ENCODE results near the gene PRR19.

The PRR19 gene

GRCh38 chr19:42313096-42313839 is 11.3 kb downstream of the PRR19 start, which contains the start of gene TMEM145:
TMEM145 (plus strand) TSS chr19:42313309; CDS start chr19:42313377, 68 bp downstream.
- no peak for FAIRE-seq

DNA sequence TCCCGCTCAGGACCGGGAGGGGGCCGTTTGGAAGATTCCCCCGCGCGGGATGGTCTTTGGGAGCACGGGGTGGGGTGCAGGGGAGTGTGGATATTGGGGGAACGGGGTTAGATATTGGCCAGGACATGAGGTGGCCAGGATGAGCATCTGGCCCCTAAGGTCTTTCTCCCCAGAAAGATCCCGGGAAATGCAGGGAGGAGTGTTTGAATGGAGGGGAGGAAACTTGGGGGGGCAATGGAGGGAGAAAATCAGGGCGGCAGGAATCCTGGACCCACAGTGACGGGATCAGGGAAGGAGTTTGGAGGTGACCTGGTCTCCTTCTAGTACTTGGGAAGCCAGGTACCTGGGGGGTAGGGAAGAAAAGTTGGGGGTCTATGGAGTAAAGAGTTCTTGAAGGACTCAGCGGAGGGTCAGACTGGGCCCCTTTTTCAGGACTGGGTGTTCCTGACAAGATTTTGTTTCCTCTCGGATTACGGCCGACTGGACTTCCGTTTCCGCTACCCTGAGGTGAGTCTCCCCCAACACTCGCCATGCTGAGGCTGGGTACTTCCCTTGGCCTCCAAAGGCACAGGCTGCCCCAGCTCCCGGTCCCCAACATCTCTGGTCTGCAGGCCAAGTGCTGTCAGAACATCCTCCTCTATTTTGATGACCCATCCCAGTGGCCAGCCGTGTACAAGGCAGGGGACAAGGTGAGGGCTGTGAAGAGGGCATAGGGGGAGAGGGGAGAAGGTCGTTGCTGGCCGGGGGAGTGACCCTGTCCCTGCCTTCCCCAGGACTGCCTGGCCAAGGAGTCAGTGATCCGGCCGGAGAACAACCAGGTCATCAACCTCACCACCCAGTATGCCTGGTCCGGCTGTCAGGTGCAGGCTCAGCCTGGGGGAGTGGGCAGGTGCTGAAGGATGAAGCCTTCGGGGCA is 12.2 kb downstream of the PRR19 start:
- TF ChIP-seq POLR2A (IDR thresholded peaks at IDR 0.05; ENCODE audit: low read depth, low read length): no peak
- no peak for TF ChIP-seq TAF1 (IDR thresholded peaks at IDR 0.05; ENCODE audit: borderline replicate concordance, low read depth, low read length)
- no peak for TF ChIP-seq POLR2AphosphoS5 (IDR thresholded peaks at IDR 0.05; ENCODE audit: low read depth, low read length)
- FAIRE-seq (no peak), DNase-seq (ENCODE audit: insufficient read length) (no peak)

More at GRCh38 chr19:42313096-42313839, 11.3 kb downstream of the PRR19 start, which contains the start of gene TMEM145:
- TF ChIP-seq TAF1 (IDR thresholded peaks at IDR 0.05; ENCODE audit: borderline replicate concordance, low read depth, low read length) (no peak), POLR2AphosphoS5 (IDR thresholded peaks at IDR 0.05; ENCODE audit: low read depth, low read length) (no peak), POLR2A (IDR thresholded peaks at IDR 0.05; ENCODE audit: low read depth, low read length) (no peak)
- peak; percentile 69 for DNase-seq (ENCODE audit: insufficient read length)

GRCh38 chr19:42315024-42315423 is 13.1 kb downstream of the PRR19 start:
- FAIRE-seq: no peak
- TF ChIP-seq TAF1 (IDR thresholded peaks at IDR 0.05; ENCODE audit: borderline replicate concordance, low read depth, low read length): no peak
- no peak for TF ChIP-seq POLR2AphosphoS5 (IDR thresholded peaks at IDR 0.05; ENCODE audit: low read depth, low read length)
- TF ChIP-seq POLR2A (IDR thresholded peaks at IDR 0.05; ENCODE audit: low read depth, low read length): no peak
- DNase-seq (ENCODE audit: insufficient read length): no peak

GRCh38 chr19:42316223-42317211 is 14.6 kb downstream of the PRR19 start:
- TF ChIP-seq TAF1 (IDR thresholded peaks at IDR 0.05; ENCODE audit: borderline replicate concordance, low read depth, low read length): no peak
- TF ChIP-seq POLR2A (IDR thresholded peaks at IDR 0.05; ENCODE audit: low read depth, low read length): peak; percentile 41; the same call in 1 of the 2 replicates
- FAIRE-seq (peak; percentile 92), DNase-seq (ENCODE audit: insufficient read length) (peak; percentile 65)

DNA sequence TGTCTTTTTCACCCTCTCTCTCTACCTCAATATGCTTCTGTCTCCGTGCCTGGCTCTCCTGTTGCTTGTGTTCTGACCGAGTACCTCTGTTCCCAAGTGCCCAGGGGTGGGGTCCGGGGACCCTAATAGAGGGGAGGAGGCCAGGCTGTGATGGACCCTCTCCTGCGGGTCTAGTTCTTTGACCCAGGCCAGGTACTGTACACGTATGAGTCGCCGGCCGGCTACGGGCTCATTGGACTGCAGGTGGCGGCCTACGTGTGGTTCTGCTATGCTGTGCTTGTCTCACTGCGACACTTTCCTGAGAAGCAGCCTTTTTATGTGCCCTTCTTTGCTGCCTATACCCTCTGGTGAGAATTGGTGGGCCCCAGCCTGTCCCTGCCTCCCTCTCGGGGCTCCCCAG is 15.6 kb downstream of the PRR19 start:
- no peak for TF ChIP-seq POLR2AphosphoS5 (IDR thresholded peaks at IDR 0.05; ENCODE audit: low read depth, low read length)
- TF ChIP-seq POLR2A (IDR thresholded peaks at IDR 0.05; ENCODE audit: low read depth, low read length): no peak
- TF ChIP-seq TAF1 (IDR thresholded peaks at IDR 0.05; ENCODE audit: borderline replicate concordance, low read depth, low read length): no peak
- FAIRE-seq (peak; percentile 40), DNase-seq (ENCODE audit: insufficient read length) (no peak)

DNA sequence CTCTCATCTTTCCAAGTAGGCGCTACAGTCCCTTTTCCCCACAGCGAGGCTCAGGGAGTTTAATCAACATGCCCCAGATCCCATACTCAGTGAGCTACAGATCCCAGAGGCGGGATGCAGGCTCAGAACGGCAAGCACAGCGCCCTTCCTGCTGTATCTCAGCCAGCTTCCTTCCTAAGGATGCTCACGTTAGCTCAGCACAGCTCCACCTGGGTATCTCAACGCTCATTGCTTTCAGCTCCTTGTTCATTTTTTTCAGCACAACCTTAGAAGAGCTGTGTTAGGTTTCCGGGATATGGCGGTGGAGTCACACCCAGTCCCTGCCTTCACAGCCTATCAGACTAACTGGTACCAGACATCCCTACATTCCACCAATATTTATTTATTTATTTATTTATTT is 20.4 kb downstream of the PRR19 start:
- no peak for DNase-seq (ENCODE audit: insufficient read length)
- TF ChIP-seq TAF1 (IDR thresholded peaks at IDR 0.05; ENCODE audit: borderline replicate concordance, low read depth, low read length): no peak
- no peak for TF ChIP-seq POLR2AphosphoS5 (IDR thresholded peaks at IDR 0.05; ENCODE audit: low read depth, low read length)
- TF ChIP-seq POLR2A (IDR thresholded peaks at IDR 0.05; ENCODE audit: low read depth, low read length): no peak
- FAIRE-seq: no peak

- DNase-seq (ENCODE audit: insufficient read length) (no peak), FAIRE-seq (no peak)
- no peak for TF ChIP-seq POLR2AphosphoS5 (IDR thresholded peaks at IDR 0.05; ENCODE audit: low read depth, low read length)
- TF ChIP-seq POLR2A (IDR thresholded peaks at IDR 0.05; ENCODE audit: low read depth, low read length): no peak
- TF ChIP-seq TAF1 (IDR thresholded peaks at IDR 0.05; ENCODE audit: borderline replicate concordance, low read depth, low read length): no peak
Observed at GRCh38 chr19:42323473-42323851, 21.5 kb downstream of the PRR19 start.

- FAIRE-seq (no peak), DNase-seq (ENCODE audit: insufficient read length) (no peak)
- TF ChIP-seq TAF1 (IDR thresholded peaks at IDR 0.05; ENCODE audit: borderline replicate concordance, low read depth, low read length) (no peak), POLR2A (IDR thresholded peaks at IDR 0.05; ENCODE audit: low read depth, low read length) (no peak), POLR2AphosphoS5 (IDR thresholded peaks at IDR 0.05; ENCODE audit: low read depth, low read length) (no peak)
Observed at GRCh38 chr19:42323852-42324654, 22.1 kb downstream of the PRR19 start.

- no peak for TF ChIP-seq TAF1 (IDR thresholded peaks at IDR 0.05; ENCODE audit: borderline replicate concordance, low read depth, low read length)
- TF ChIP-seq POLR2AphosphoS5 (IDR thresholded peaks at IDR 0.05; ENCODE audit: low read depth, low read length): no peak
- no peak for TF ChIP-seq POLR2A (IDR thresholded peaks at IDR 0.05; ENCODE audit: low read depth, low read length)
- peak; percentile 53 for FAIRE-seq
- DNase-seq (ENCODE audit: insufficient read length): no peak
Observed at GRCh38 chr19:42324655-42325307, 22.8 kb downstream of the PRR19 start.

All from GM12892 (cell line).